Measurements from ENCODE around the gene ATAD3B. TPM values are rescaled to one million over a fixed set of nuclear protein-coding genes. Genes with fewer than 3 reads are reported as not detected.

ATAD3B gene
- total and polyA plus RNA-seq, 2 of the 4 experiments (the other 2 are of a cell fraction) = 13.8 to 29.0 TPM

GRCh38 chr1:1477206-1477605 is 5.6 kb downstream of the ATAD3B start:
- no TSS peak for BruUV-seq (replicated peaks)
- DNase-seq = no peak
- H3K4ac ChIP-seq (ENCODE audit: low read depth, low read length) = no peak overlapping the region
- H4K20me1 ChIP-seq (ENCODE audit: insufficient read depth, low read length) = peaks cover 21% of the 10 kb centered on the region
- no peak overlapping the region for H2AK5ac ChIP-seq (ENCODE audit: low read depth, low read length)
- no peaks in the 10 kb centered on the region for H3K4me1 ChIP-seq (ENCODE audit: control insufficient read depth, insufficient read depth, low read length)
- intact Hi-C loops (cut with micrococcal nuclease) (no loop called here), dilution Hi-C loops (cut with HindIII; ENCODE audit: low sequenced_read_pairs, unreplicated experiment) (no loop called here), in situ Hi-C loops (cut with MboI; ENCODE audit: low sequenced_read_pairs) (no loop called here)
- no peak overlapping the region for H3K56ac ChIP-seq (ENCODE audit: extremely low read depth, insufficient read depth, low read length)
- no peak overlapping the region for H3K4me2 ChIP-seq (ENCODE audit: low read depth, low read length)
- H3K4me3 ChIP-seq (ENCODE audit: insufficient read depth, low read depth, low read length) = no peak overlapping the region
- peaks cover 32% of the 10 kb centered on the region for H3K36me3 ChIP-seq (ENCODE audit: control insufficient read depth, insufficient read depth, low read length)
- no peak overlapping the region for H2AFZ ChIP-seq (replicated peaks; ENCODE audit: low read length, poor library complexity)
- 100% methylated on average over 5 of the region's 22 CpGs; no CpG with 5 or more reads in 1 of the 2 experiments for whole genome bisulfite sequencing, 2 experiments (ENCODE audit: extremely low coverage in 2 of 2, insufficient read length in 1 of 2)
- no peak overlapping the region for H4K91ac ChIP-seq (ENCODE audit: insufficient read depth, low read depth, low read length)
- TF ChIP-seq MAZ (IDR thresholded peaks at IDR 0.05; ENCODE audit: borderline replicate concordance, low read depth, low read length) (no peak), RCOR1 (IDR thresholded peaks at IDR 0.05; ENCODE audit: insufficient replicate concordance, low read length) (no peak), CTCF (conservative IDR thresholded peaks at IDR 0.05; ENCODE audit: low read depth, low read length) (no peak), CHD1 (IDR thresholded peaks at IDR 0.05; ENCODE audit: low read depth, low read length) (no peak), FOS (IDR thresholded peaks at IDR 0.05; ENCODE audit: low read depth, low read length) (no peak), SMC3 (IDR thresholded peaks at IDR 0.05; ENCODE audit: low read depth, low read length) (no peak), ELK1 (IDR thresholded peaks at IDR 0.05; ENCODE audit: borderline replicate concordance, low read depth, low read length) (no peak), RFX5 (IDR thresholded peaks at IDR 0.05; ENCODE audit: low read depth, low read length) (no peak)
- H3K14ac ChIP-seq (replicated peaks; ENCODE audit: low read depth, low read length) = no peak overlapping the region
- H4K8ac ChIP-seq (ENCODE audit: low read depth in 2 of 2, low read length in 2 of 2) = no peak overlapping the region
- H3K9ac ChIP-seq (ENCODE audit: low read depth, low read length) = no peak overlapping the region
- no peak overlapping the region for H4K5ac ChIP-seq (ENCODE audit: low read depth, low read length)
- no peak overlapping the region for H2BK20ac ChIP-seq (ENCODE audit: low read depth, low read length)
- H3K79me1 ChIP-seq (ENCODE audit: low read depth in 1 of 2, low read length in 2 of 2) = peaks cover 4 to 22% of the 10 kb centered on the region in 2 experiments
- ChIA-PET CTCF (no interaction called here), POLR2A (ENCODE audit: unreplicated experiment) (no interaction called here)
- no peak for ATAC-seq (ENCODE audit: low read depth)
- no peak overlapping the region for H2BK15ac ChIP-seq (ENCODE audit: low read depth, low read length)
- H2AK9ac ChIP-seq (replicated peaks; ENCODE audit: low read depth, low read length, poor library complexity) = no peak overlapping the region
- H3K9me3 ChIP-seq (ENCODE audit: control insufficient read depth, insufficient read depth, low read length) = no peaks in the 10 kb centered on the region
- no peak overlapping the region for H3K27ac ChIP-seq (ENCODE audit: insufficient read depth, low read length)
- H2BK5ac ChIP-seq (ENCODE audit: low read depth, low read length, poor library complexity, severe bottlenecking) = no peak overlapping the region
- no peak overlapping the region for H3K23ac ChIP-seq (ENCODE audit: low read depth, low read length)
- no peaks in the 10 kb centered on the region for H3K27me3 ChIP-seq (ENCODE audit: control insufficient read depth, insufficient read depth, low read length)
- H3K9me1 ChIP-seq (ENCODE audit: insufficient read depth, low read length) = 0 out of 2 replicates have a peak, but pooled peaks cover 6% of the 10 kb centered on the region
- no peak overlapping the region for H2BK120ac ChIP-seq (ENCODE audit: low read depth, low read length)
- no peak overlapping the region for H3K18ac ChIP-seq (ENCODE audit: low read depth, low read length)
